HTR-8/SVneo (cell line): ENCODE measurements around the gene PEX5.

Experiments used
- DNase-seq: peaks from one replicate; pipeline ENCODE4 v3.0.0; 2011; ENCODE audit warnings: low spot score, mixed read lengths; ENCODE audit not compliant: insufficient read length
- FAIRE-seq: peaks from 2 replicates; lab custom pipeline; 2011; peaks lifted over from hg19 to GRCh38; lab: Jason Lieb, UNC

Gene PEX5

DNA sequence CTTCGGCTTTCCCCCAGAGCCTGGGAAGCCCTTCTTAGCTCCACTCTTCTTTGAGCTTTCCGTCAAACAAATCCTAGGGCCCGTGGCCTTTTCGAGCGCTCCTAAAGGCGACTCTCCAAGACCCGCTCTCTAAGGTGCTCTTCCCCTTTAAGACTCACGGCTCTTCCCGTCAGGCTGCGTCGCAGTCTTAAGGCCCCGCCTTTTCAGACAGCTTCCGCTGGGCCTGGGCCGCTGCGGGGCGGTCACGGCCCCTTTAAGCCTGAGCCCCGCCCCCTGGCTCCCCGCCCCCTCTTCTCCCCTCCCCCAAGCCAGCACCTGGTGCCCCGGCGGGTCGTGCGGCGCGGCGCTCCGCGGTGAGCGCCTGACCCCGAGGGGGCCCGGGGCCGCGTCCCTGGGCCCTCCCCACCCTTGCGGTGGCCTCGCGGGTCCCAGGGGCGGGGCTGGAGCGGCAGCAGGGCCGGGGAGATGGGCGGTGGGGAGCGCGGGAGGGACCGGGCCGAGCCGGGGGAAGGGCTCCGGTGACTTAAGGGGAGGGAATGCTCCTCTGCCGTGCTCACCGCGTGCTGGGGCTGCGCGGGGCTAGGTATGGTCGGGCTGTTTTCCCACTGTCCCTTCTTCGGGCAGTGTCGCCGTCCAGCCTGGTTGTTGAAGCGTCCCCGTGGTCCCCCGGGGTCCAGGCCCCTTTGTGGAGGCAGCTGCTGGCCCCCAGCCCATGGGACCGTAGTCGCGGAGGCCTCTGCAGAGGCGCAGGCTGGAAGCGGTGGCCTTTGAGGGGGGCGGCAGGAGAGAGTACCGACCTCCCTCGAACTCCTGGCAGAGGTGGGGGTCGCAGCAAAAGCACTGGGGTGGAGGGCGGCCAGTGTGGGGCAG lies at the start of gene PEX5:
TSS of gene PEX5 (plus strand) at position 289 of the 870 bp plus-strand sequence. CDS start 692 bp downstream, outside the sequence.
- FAIRE-seq = peak; percentile 44
- peak; percentile 95 for DNase-seq

DNA sequence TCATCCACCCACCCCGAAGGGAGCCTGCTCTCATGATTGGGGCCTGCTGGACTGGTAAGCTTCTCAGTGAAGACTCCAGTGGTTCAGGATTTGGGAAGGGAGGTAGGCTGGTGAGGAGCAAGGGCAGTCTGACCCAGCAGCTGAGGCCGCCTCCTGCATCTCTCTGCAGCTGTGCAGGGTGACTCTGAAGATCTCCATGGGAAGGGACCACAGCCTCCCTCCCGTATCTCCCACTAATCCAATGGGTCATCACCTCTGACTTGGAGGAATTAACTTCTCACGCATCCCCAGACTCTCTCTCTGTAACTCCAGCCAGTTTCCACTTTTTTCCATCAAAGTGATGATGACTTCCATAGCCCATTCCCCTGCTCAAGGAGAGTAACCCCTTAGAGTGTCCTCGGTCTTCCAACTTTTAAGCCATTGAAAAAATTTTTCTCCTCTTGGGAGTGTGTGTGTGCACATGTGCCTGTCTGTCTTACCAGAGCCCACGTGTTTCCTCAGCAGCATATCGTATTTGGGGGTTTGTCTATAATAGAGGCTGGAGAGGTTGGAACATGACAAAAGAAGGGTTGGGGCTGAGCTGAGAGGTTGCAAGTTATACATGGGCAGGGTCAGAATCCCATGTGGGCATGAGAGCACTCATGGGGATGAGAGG lies 48.0 kb upstream of the PEX5 start:
- no peak for DNase-seq
- no peak for FAIRE-seq

DNA sequence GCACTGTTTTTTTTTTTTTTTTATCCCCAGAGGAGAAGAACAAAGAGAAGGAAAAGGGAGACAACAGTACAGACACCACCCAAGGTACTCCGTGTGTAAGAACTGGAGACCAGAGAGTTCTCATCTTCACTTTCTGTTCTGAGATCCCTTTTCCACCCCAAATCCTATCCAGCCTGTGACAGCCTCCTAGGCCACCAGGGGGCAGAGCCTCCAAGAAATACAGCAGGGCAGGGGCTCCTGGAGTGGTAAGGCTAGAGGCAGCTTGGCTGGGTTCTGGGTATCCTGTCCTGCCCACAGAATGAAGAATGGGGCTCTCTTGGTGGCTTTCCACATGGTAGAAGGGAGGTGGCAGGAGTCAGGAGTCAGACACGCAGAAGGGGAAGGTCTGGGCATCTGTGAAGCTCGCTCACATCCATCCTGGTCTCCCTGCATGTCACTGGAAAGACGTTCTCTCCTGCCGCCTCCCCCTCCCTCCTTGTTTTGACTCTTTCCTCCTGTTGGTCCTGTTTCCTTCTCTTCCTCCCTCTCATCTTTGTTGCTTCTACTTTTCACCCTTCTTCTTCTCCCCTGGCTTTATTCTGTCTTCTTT lies 47.3 kb upstream of the PEX5 start:
- FAIRE-seq = peak; percentile 33
- DNase-seq = peak; percentile 69

DNA sequence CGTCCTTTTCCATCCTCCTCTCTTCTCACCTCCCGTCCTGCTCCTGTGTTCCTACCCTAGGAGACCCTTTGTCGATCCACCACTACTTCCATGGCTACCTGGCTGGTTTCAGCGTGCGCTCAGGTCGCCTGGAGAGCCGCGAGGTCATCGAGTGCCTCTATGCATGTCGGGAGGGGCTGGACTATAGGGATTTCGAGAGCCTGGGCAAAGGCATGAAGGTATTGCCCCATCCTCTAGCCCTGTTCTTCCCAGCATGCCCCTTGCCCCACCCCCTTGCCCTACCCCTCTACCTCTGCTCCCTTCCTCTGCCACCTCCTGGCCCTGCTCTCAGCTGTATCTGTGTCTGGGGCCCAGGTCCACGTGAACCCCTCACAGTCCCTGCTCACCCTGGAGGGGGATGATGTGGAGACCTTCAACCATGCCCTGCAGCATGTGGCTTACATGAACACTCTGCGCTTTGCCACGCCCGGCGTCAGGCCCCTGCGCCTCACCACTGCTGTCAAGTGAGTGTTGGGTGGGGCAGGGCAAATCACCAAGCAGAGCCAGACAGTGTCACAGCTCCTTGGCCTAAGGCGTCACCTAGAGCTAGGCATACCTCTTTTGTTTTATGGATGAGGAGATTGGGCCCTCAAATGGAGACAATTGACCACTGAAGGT lies 46.5 kb upstream of the PEX5 start:
- DNase-seq (no peak), FAIRE-seq (peak; percentile 54)

DNA sequence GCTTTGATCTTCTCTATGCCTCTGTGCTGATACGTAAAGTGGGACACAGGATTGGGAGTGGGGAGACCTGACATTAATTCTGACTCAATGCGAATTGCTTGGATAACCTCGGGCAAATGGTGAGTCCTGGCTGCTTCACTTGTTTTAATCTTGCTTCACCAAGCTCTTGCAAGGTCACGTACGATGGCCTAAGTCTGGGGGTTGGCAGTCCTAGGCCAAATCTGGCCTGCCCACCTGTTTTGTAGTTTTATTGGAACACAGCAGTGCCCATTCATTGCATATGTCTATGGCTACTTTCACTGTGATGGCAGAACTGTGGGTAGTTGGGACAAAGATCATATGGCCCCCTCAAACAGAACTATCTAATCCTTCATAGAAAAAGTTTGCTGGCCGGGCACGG lies 45.9 kb upstream of the PEX5 start:
- no peak for DNase-seq
- no peak for FAIRE-seq

DNA sequence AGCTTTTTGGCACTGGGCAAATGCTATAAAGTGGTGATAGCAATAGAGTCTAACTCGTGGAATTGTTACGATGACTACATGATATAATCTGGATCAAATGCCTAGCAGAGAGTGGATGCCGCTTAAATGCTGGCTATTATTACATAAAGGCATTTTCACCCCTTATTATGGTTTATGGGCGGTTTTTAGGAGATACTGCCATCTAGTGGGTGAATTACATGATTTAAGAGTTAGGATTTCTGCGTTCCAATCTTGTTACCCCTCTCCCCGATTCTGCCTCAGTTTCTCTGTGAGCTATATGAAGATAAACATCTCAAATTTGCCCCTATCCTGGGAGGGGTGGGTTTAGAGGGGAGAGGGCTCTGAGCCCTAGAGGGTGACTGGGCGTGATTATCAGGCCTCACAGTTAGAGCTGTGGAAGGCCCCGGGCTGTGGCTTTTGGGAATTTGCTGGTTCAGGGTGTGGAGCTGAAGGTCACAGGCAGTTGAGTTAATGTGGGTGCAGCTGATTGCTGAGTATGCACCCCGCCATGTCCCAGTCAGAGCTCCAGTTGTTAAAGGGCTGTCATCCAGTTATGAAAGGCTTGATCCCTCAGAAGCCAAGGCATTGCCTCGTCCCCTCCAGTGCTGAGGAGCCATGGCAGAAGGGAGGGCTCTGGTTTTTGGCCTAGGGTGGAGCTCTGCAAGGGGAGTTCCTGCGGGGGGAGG lies 44.9 kb upstream of the PEX5 start:
- peak; percentile 66 for DNase-seq

DNA sequence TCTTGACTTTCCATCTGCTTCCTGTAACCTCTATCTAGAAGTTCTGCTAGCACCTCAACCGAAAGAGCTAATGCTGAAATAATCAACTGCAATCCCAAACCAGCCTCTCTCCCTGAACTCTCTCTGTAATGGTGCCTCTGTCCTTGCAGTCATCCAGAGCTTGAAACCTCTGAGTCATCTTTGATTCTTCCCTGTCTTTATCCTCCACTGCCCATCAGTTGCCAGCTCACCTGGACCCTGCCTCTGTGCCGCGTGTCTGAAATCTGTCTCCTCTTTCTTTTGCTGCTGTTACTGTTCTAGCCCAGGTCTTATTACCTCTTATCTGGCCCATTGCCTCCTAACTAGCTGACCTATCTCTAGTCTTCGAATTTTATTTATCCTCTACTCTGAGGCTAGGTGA lies 43.8 kb upstream of the PEX5 start:
- DNase-seq (no peak), FAIRE-seq (no peak)

More for the DNA sequence above, 44.9 kb upstream of the PEX5 start:
- peak; percentile 75 for FAIRE-seq

DNA sequence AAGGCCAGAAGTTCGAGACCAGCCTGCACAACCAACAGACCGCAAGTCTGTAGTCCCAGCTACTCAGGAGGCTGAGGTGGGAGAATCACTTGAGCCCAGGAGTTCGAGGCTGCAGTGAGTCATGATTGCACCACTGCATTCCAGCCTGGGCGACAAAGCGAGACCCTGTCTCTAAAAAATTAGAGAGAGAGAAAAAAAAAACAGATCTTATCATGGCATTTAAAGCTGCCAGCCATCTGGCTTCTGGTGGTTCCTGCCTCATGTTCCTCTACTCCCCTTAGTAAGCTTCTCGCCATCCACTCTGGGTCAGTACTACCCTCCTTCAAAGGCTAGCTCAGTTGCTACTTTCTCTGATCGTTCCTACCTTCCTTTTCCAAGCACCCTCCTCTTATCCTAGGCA lies 43.3 kb upstream of the PEX5 start:
- FAIRE-seq (peak; percentile 9), DNase-seq (no peak)

DNA sequence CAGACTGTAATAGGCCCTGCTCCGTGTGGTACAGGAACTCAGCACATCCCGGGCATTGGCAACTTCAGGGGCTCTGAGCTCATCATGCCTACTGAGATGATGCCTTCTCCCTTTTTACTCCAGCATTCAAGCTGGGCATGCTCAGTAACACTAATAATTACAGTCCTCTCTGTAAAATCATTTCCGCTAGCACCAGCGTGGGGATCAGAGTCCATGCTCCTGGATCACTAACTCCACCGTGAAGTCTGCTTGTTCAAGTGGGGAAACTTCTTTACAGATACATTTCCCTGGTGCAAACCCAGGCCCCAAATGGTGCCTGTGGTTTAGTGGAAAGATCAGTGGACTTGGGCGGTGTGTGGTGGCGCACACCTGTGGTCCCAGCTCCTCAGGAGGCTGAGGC lies 42.6 kb upstream of the PEX5 start:
- no peak for DNase-seq
- FAIRE-seq = no peak

DNA sequence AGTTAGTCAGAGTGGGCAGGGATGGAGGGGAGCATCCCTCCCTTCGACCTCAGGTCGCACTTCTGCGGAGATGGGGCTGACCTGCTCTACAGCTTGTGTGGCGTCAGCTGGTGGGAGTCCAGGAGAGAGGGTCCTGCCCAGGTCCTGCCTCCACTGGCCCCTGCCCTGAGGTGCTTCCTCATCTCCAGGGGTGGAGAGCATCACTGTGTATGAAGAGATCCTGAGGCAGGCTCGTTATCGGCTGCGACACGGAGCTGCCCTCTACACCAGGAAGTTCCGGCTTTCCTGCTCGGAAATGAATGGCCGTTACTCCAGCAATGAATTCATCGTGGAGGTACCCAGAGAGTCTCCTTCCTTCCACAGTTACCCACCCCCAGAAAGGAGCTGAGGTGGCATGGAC lies 39.1 kb upstream of the PEX5 start:
- DNase-seq (no peak), FAIRE-seq (no peak)

DNA sequence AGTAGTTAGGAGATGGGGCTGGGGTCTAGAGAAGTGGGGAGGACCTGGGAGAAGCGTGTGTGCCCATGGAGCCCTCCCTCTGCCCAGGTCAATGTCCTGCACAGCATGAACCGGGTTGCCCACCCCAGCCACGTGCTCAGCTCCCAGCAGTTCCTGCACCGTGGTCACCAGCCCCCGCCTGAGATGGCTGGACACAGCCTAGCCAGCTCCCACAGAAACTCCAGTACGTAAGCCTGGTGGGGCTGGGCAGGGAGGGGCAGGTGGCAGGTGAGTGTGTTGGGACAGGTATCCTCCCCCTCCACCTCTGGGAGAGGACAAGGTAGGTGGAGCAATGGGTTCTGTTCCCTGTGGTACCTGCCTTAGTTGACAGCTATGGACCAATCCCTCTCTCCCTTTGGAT lies 38.6 kb upstream of the PEX5 start:
- no peak for DNase-seq
- peak; percentile 55 for FAIRE-seq

DNA sequence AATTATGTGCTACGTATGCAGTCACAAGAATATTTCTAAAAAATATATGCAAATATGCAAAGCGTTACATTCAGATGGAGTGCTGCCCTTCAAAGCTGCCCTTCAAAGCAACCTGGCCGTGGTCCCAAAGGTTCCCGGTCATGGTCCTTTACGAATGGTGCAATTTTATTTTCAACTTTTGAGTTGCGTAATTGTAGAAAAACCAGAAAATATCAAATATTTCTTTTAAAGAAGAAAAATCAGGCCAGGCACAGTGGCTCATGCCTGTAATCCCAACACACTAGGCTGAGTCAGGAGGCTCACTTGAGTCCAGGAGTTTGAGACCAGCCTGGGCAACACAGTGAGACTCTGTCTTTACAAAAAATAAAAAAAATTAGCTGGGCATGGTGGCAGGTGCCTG lies 38.0 kb upstream of the PEX5 start:
- no peak for FAIRE-seq
- no peak for DNase-seq

DNA sequence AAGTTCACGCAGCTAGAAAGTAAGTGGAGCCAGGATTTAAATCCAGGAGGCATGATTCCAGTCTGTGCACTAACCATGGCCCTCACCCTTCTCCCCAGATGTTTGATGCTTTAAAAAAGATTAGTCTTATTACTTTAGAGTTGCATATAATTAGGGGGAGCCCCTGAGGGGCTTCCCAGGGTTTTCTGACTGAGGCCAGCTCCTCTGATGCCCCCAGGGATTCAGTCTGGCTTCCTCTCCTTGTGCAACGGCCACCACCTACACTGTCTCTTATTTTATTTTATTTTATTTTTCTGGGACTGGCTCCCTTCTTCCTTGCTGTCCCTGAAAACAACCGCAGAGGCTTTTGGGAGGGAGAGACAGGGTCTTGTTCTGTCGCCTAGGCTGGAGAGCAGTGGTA lies 36.7 kb upstream of the PEX5 start:
- DNase-seq (no peak), FAIRE-seq (no peak)

DNA sequence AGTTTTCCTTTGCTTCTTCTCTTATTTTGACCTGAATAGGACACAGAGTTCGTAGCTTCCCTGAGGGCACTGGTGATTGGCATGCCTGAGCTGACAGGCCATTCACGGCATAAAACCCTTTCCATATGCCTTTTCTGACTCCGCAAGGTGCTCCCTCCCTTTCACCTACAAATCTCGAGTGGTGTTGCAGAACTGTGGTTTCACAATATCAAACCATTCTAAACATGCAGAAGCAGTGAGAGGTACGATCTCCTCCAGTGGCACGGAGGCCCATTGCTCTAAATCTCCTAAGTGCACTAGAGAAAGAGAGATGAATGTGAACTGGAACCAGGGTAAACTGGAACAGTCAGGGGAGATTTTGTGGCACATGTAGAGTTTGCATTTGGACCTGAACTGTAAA lies 35.4 kb upstream of the PEX5 start:
- FAIRE-seq = peak; percentile 13

DNA sequence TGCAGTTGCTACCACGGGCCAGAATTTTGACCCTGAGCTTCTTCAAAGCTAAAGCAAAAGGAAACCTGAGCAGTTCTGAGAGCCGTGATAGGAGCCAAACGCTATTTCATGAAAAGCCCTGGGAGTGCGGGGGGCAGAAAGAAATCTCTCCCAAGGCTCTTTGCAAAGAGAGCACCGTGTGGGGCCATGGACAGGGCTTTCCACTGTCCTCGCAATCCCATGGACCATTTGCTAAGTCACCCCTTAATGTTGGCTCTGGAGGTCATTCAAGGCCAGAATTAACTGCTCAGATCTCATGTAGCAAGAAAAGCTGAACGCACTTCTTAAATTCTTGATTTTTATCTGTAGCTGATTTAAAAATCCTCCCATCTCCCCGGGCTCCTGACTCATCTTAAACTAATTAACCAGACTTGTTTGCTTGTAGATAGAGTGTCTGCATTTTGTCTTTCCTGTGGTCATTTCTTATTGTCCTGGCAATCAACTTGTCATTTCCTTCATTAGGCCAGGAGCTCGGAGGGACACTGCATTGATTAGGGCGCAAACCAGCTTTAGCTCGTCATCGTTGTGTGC lies 34.5 kb upstream of the PEX5 start:
- DNase-seq (no peak), FAIRE-seq (no peak)

More for the DNA sequence above, 35.4 kb upstream of the PEX5 start:
- DNase-seq = no peak

DNA sequence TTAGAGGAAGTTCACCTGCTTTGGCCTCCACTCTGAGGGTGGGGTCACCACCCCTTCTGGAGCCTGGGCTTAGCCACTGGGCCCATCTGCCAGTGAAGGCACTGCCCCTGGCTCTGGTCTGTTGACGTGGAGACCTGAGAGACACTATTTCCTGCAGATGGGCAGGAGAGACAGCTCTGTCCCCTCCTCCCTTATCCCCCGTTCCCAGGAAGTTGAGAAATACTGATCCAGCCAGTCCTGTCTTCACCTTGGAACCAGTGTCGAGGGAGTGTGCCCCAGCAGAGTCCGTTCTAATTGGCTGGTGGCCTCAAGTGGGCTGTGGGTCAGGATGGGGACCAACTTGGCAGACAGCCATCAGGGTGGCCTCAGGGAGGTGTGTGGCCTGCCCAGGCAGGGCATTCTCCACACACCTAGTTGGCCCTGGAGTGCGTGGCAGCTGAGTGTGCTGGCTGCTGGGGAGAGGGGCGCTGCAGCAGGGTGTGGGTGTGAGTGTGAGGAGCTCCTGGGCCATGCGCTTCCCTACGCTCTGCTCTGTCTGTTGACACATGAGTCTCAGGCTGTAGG lies 33.9 kb upstream of the PEX5 start:
- DNase-seq = no peak

DNA sequence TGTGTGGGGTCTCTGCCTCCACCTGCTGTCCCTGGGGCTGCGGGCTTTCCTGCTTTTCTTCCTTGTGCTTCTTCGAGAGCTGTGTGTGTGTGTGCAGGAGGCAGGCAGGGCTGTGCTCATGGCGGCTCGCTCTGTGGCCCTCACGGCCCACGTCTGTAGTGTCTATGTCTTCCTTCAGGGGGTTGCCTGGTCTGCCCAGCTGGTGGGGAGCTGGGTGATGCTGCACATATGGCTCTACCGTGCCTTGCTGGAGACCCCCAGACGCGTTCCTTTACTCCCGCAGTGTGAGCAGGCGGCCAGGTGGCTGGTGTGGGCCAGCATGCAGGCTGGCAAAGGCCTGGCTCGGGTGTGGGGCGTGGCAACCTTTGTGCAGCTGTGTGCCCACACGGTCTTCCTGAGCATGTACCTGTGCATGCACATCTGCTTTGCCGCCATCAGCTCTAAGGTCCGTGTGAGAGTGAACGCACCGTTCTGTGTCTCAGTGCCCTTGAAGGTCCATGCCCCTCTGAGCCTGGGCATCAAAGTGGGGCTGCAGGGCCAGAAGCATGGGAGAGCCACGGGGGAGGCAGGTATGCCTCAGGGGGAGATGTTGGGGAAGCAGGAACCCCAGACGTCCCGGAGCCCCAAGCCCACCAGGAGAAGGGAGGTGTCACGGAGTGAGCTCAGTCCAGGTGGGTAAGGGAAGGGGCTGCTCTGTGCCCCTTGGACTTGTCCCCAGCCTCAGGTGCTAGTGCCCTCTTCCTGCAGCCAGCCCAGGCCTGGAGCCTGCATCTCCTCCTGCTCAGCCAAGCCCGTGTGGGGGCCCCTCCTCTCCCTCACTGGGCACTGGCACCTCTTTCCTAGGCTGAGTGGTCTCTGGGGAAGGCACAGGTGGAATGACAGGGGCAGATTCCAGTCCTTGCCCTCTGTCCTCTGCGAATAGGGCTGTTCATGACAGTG lies 33.0 kb upstream of the PEX5 start:
- FAIRE-seq (no peak), DNase-seq (no peak)

More for the DNA sequence above, 33.9 kb upstream of the PEX5 start:
- no peak for FAIRE-seq

DNA sequence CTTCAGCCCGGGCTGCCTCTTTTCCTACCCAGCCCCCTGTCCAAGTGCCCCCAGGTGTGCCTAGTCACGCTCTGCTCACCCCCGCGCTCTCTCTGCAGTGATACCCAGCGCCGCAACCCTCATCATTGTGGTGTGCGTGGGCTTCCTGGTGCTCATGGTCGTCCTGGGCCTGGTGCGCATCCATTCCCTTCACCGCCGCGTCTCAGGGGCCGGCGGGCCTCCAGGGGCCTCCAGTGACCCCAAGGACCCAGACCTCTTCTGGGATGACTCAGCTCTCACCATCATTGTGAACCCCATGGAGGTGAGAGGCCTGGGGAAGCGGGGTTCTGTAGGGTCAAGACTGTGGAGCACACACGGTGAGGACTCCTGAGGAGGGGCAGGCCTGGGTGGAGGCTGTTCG lies 32.1 kb upstream of the PEX5 start:
- no peak for DNase-seq

More for the DNA sequence above, 32.1 kb upstream of the PEX5 start:
- peak; percentile 33 for FAIRE-seq
